ENCODE results near the gene SERP2. TPM values are rescaled to one million over a fixed set of nuclear protein-coding genes. Genes with fewer than 3 reads are reported as not detected.

Gene SERP2
- total and polyA plus RNA-seq, 8 donors = 1.0 to 255 (median 9.3) TPM; not detected in 1

Other genes starting within 250 kb of the SERP2 start
- 100 to 1,000 TPM in 3 of 5 donors, 10 to 100 TPM in 2; 26.1 to 195 (median 127) TPM for gene TSC22D1, start 202.5 kb downstream of the SERP2 start, total RNA-seq
- gene TSC22D1, start 202.5 kb downstream of the SERP2 start, polyA plus RNA-seq = 100 to 1,000 TPM in 2 of 3 donors, 10 to 100 TPM in 1; 83.9 to 115 (median 107) TPM